GM19025 (cell line): Measurements from ENCODE around the gene CAPN9.

Source experiments
- ATAC-seq: cut with Tn5 transposase; IDR thresholded peaks from one replicate; pipeline ENCODE4 v1.9.1; 2021; ENCODE audit warnings: mild to moderate bottlenecking, low read depth, moderate library complexity; ENCODE audit not compliant: unreplicated experiment

CAPN9 gene

DNA sequence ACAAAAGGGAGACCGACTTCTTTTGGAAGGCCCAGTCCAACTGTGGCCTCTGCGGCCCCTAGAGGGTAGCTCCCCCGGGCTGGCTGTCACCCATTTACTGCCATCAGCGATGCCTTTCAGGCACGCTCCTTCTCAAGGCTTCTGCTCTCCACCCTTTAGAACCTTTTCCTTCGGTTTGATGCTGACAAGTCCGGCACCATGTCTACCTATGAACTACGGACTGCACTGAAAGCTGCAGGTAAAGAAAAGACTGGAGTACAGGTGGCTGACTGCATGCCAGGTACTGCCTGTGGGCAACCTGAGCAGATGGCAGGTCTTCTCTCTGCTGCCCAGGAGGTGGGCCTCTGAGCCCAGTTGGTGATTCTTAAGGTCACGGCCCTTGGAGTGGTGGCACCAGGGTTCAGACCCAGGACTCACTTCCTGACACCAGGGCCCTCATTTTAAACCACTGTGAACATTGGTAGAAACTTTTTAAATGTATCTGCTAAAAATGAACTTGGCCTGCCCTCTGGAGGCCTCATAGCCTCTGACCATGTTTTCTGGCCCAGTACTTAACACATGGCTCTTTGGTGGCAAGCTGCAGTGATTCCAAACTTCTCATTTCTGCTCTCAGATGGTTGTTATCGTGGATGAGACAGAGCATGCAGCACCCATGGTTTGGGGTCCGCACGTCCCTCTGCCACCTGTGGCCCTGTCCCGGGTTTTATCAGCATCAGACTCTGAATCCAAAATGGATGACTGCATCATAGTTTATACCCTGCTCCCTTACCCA lies 45.7 kb downstream of the CAPN9 start:
- no peak for ATAC-seq

DNA sequence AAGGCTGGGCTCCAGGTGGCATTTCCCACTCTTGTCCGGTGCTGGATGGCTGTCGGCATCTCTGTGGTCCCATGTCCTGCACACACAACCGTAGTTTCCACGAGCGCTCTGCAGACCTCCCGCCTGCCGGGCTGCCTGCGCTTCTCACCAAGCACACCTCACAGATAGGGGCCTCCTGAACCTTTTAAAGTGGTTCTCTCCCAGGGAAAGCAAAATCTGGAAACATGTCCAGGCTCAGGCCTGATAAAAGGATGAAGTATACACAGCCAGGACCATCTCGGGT lies 46.2 kb downstream of the CAPN9 start:
- ATAC-seq, result no peak

DNA sequence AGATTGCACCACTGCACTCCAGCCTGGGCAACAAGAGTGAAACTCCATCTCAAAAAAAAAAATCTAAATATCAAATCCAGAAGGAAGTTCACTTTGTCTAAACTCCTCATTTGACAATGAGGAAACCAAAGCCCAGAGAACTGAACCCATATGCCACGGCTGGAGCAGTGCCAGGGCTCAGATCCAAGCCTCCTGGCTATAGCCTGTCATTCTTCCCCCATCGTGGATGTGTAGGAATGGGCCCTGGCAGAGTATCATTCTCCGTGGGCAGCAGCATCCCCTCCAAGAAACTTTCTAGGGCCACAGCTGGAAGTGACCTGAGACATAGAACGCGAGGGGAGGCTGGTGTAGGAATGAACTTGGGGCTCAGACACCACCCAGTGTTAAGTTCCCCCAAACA lies 47.2 kb downstream of the CAPN9 start:
- no peak for ATAC-seq

DNA sequence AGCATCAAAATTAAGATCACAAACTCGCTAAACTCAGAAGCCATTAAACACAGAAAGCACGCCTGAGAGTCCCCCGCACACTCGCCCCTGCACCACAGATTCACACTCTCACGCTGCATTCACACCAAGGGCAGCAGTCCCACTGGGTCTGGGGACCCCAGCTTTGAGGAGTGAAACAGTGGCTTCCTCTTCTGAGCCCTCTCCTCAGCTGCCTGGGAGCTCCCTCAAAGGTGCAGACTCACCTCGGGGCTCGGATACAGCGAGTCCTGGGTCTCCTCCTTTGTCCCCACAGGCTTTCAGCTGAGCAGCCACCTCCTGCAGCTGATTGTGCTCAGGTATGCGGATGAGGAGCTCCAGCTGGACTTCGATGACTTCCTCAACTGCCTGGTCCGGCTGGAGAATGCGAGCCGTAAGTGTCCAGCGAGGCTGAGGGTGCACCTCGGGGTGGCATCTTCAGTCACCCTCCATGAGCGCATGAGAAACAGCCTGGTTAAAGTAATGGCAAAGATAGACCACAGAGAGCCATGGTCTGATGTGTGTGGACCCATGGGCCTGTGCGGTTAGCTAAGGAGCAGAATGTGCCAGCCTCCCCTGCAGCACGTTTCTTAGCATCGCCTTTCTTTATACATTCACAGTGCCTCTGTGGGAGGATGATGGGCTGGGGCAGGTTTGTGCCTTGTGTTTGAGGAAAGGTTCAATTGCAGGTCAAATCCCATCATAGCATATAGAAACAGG lies 47.9 kb downstream of the CAPN9 start:
- ATAC-seq, result no peak

DNA sequence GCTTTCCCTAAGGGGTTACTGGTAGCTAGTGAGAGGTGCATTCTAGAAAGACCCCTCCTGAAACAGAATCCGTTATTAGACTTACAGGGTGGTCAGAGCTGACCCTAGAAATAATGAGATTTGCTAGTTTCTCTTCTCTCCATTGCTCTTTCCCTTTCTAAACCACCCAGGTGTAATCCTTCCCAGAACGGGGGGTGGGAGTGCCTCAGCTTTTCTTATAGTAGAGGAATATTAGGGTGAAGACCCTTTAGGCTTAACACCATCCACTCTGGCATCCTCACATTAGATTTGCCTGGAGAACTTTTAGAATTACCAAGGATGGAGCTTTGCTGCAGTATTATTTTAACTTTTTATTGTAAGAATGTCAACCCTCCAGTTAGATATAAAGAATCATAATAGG lies 49.4 kb downstream of the CAPN9 start:
- ATAC-seq, result no peak

DNA sequence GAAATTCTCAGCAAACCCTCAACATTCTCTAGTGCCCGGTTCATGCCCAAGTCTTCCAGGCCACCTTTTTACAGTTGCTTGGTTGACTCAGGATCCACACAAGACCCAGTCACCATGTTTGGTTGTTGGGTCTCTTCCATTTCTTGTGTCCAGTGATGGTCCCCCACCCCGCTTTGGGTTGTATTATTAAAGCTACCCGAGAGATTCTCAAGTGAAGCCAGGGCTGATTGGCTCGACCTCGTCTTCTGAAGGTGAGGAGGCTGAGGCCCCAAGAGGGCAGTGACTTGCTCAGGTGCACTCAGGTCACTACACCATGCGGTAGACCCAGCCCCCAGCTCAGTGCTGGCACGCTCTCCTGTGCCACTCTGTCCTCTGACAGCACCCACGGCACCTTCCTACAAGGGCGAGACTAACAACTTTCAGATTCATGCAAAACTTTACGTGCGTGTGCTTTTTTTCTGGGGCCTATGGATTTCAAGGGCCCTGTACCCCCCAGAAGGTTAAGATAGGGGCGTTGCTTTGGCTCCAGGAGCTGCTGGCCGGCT lies 50.3 kb downstream of the CAPN9 start:
- no peak for ATAC-seq

DNA sequence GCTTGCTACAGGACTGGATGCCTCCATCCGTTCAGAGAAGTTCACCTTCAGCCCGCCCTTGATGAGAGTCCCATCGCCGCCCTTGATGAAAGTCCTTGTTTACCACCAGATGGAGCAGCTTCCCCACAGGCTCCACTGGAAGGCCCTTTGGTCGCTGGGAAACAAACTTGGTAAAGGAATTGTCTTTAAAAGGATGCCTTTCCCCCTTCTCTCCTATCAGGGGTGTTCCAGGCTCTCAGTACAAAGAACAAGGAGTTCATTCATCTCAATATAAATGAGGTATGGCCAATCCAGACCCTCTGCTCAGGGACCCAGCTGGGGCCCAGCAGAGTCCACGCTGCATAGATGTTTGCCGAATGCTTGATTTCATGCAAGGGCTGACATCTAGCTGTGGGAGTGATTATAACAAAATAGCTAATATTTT lies 50.8 kb downstream of the CAPN9 start:
- ATAC-seq, result no peak

DNA sequence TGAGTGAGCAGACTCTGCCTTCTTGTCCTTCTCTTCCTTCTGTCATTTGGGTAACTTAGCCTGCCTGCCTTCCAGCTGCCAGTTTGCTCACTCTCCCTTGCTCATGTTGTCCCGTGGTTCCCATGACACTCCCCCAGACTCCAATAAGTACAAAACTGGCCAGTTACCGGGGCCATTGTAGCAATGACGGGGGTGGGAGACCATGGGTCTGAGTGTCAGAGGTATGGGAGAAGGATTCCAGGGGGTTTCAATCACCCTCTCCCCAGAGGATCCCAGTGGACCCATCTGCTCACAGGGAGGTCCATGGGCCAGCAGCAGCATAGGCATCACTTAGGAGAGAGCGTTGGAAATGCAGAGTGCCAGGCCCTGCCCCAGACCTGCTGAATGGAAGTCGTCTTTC lies 51.3 kb downstream of the CAPN9 start:
- no peak for ATAC-seq

DNA sequence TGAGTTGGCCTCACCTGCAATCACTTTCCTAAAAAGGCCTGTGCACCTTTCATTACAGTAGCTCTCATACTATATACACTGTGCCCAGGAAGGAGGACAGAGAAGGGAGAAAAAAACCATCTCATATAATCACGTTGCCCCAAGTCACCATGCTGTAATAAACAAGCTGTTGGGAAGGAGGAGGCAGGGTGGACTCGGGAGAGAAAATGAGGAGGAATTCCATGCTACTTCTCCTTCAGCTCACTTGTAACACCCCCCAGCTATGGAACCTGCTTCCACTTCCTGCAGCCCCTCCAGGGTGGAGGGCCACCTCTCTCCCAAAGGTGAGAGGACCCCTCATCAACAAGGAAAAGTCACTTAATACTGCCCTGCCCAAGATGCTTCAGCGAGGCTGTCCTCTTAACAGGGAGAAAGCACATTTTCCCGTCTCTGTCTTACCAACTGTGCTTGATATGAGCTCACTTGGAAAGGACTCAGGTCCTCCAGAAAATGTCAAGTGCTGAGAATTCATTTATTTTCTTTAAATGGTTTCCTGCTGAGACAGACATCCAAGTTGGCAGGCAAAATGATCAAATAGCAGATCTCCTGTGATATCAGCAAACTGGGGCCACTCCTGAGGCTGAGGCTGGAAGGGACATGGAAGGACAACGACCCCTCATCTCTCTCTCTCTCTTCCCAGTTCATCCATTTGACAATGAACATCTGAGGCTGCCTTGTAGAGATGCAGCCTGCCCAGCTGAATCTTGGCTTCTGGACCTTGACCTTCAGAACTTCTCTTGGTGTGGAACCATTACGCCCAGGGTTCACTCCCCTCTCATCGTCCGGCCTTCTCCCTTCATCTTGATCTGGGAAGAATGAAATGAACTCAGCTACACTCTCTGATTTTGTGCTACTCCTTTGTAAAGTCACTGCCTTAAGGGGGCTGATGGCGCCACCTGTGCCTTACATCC lies 54.0 kb downstream of the CAPN9 start:
- ATAC-seq, result no peak

DNA sequence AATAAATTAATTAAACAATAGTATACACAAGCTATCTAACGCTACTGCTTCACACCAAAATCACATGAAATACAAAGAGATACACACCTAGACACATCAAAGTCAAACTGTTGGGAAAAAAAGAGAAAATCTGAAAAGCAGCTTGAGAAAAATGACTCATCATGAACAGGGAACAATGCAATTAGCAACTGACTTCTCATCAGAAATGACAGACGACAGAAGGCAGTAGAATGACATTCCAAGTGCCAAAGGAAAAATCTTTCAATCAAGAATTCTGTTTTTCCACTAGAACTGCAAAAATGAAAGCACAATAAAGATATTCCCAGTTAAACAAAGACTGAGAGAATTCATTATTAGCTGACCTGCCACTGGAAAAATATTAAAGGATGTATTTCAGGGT lies 57.2 kb downstream of the CAPN9 start:
- no peak for ATAC-seq

DNA sequence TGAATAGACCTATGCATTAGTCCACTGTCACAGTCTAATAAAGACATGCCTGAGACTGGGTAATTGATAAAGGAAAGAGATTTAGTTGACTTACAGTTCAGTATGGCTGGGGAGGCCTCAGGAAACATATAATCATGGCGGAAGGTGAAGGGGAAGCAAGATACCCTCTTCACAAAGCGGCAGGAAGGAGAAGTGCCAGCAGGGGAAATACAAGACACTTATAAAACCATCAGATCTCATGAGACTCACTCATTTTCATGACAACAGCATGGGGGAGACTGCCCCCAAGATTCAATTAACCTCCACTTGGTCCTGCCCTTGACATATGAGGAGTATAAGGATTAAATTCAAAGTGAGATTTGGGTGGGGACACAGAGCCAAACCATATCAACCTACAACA lies 59.4 kb downstream of the CAPN9 start:
- no peak for ATAC-seq

DNA sequence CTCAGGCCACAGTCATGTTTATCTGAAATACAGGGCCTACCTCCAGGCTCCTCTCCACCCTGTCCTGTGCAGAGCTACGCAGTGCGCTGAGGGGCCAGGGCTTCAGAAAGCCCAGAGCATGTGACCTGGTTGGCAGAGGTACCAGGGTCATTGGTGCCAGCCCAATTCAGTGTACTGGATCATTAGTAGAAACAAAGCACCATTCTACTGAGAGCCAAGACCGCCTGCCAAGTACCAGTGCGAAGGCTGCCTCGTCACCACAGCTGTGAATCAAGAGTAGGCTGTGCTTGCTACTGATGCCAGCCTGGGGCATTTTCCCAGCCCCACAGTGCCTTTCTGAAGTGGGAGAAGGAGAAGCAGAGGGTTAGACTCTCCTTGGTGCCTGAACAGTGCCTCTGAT lies 59.8 kb downstream of the CAPN9 start:
- no peak for ATAC-seq

DNA sequence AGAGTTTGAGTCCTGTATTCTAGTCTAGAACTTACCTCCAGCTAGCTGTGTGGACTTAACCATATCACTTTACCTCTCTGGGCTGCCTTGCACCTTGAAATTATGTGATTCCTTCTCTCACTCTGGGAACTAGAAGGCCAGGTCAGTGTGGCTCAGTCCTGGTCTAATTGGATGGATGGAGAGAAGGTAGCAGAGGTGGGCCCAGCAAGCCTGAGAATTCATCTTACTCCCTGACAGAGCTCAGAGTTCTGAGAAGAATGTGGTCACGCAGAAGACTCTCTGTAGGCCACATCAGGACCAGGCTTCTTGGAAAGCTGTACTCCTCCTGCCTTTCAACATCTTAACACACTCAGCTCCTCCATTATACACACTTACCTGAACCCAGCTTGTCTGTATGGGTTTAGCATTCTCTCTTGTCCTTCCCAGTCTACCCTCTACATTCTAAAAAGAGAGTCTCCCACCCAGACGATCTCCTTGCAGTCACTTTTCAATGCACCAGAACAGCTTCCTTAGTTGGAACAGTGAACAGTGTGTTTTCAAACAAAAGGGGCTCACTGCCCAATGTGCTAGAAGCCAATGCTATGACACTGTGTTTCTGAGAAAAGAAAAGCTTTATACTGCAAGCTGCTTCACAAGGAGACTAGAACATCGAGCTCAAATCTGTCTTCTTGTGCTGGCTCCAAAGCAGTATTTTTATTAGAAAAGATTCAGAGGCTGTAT lies 60.5 kb downstream of the CAPN9 start:
- ATAC-seq, result no peak

DNA sequence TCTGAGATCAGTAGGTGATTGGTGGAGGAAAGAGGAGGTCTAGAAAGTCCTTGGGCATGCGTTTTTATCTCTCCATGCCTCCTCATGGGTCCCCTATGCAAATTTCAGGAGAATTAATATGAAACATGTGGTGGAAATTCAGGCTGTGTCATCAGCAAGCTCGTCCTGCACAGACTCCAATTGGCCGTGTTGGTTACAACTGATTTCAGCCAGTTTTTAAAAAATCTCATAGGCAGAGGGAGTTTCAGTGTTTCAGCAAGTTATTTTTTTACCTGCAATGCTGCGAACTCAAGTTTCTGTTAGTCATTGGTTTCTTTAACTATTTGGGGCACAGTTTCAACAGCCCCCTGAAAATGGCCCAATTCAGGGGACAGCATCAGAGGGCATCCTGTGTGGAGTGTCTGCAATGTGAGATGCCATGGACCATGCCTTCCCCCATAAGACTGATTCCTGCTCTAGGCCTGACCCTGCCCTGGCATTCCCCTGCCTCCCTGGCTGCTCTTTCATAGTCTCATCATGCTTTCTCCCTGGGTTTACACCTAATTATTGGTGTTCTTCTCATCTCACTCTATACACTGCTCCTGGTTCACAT lies 61.2 kb downstream of the CAPN9 start:
- ATAC-seq, result no peak

DNA sequence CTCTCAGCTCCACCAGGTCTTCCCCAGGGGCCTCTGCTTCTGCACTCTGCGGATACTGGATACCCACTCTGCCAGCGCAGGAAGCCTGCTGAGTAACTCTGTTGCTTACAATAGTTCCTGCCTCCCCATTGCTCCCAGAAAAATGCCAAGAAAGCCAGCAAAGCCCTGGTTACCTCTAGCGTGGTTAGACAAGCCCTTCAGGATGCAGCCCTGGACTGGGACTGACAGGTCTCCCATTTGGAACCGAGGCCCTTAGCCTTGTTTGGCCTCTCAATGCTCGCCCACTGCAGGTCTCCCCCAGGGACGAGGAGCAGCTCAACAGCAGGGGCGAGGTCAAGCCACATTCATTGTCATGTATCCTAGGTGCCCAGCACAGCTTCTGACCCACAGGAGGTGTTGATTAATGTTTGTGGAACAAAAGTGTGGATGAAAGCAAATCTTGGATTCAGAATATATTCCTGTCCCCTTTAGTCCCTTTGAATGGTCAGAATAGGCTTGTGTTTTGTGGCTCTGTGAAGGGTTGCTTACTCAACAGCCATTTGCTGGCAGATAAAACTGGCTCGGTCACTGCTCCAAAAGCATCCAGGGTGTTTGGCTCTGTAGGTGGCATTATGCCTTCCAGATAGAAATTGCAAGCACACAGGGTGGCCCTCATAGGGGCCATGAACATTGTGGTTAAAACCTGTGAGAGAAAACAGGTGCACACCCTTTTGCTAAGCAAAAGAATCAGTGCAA lies 62.2 kb downstream of the CAPN9 start:
- no peak for ATAC-seq

DNA sequence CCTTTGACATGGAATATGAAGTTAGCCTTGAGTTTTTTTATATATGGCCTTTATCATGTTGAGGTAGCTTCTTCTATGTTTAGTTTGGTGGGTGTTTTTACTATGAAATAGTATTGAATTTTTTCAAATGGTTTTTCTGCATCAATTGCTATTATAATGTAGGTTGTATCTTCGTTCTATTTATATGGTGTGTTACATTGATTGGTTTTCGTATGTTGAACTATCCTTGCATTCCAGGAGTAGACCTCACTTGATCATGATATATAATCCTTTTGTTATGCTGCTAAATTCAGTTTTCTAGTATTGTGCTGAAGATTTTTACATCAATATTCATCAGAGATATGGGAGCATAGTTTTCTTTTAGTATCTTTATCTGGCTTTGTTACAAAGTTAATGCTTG lies 65.4 kb downstream of the CAPN9 start:
- no peak for ATAC-seq

DNA sequence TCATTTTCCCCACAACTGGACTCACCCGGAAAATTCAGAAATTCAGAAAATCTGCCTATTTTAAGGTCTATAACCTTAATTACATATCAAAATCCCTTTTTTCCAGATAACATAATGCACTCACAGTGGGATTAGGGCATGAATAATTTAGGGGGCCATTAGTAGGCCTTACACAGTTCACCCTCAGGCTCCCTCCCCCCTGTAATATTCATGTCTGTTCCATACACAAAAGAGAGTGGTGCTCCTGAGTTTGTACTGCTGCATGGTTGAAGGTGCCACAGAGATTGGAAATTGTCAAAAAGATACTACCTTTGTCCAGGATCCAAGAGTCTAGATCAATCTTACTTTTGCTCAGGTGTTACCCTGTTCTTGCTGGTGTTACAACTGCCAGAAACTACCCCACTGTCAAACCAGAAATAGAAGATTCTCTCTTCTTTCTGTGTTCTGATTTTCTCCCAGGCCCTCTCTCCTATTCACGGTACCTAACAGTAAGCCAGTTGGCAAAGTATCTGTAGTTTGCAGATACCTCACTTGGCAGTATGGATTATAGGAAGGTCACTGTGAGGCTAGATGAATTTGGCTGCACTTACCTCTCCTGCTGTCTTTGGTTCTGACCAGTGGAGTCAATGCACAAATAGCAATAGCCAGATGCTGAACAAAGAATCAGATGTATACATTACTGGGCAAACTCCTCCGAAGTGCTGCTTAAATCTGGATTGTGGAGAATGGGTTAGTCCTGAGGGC lies 67.9 kb downstream of the CAPN9 start:
- no peak for ATAC-seq

DNA sequence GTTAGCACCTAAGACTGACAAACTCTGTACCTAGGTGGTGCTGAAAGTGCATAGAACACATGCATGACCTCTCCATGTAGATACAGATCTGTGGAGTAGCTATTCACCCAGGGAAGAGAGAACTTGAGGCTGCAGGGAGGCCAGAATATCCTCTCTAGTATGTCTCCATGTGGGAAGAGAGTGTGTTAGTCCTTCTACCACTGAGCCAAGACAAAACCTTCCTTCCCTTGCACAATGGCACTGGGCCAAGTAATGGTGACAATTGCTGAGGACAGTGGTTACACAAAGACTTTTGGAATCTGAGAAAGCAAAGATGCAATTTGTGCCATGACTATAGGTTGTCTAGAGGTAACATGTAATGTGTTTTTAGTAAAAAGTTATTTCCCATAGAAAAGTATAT lies 68.8 kb downstream of the CAPN9 start:
- ATAC-seq, result no peak

DNA sequence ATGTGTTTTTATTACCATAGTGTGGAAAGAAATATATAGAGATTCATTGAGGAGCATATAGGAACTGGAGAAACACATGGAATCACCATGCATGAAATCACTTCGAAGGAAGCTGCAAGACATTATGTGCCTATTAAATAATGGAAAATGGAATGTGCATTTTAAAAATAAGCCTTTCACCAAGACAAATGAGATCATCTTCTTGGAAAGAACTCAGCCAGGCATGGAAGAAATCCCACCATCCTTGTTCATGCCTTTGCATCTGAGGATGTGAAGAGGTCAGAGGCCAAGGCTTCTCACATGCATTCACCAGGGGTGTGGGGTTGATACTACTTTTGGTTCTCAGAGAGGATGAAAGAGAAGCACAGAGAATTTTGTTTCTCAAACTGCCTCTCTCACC lies 71.2 kb downstream of the CAPN9 start:
- no peak for ATAC-seq
